Bronchial epithelial cell (primary cell): ENCODE data around the gene WDR38. TPM values are rescaled to one million over a fixed set of nuclear protein-coding genes. Genes with fewer than 3 reads are reported as not detected.
"Not testable (repeated sequence)": the region's sequence is repeated elsewhere in the genome, so short reads cannot be mapped to it uniquely, and the experiment has no call there.

Experiments used
- DNase-seq: peaks from one replicate; pipeline ENCODE4 v3.0.0-alpha.2; 2010; ENCODE audit warnings: low read depth
- FAIRE-seq: peaks from 2 replicates; lab custom pipeline; 2011; peaks lifted over from hg19 to GRCh38; lab: Jason Lieb, UNC
- H3K27me3 ChIP-seq: 2 replicates; pipeline ENCODE4 v1.5.1; 2011; ENCODE audit warnings: low read length; ENCODE audit not compliant: control insufficient read depth, insufficient read depth
- H3K36me3 ChIP-seq: 2 replicates; pipeline ENCODE4 v1.5.1; 2011; ENCODE audit warnings: low read length; ENCODE audit not compliant: control insufficient read depth, insufficient read depth
- H3K4me3 ChIP-seq: 2 replicates; pipeline ENCODE4 v1.5.1; 2011; ENCODE audit warnings: mild to moderate bottlenecking, low read depth, low read length, control low read depth
- total RNA-seq: library from RNA; depleted of rRNA; stranded (reverse); fragments of >200 nt; gene quantifications from 2 replicates; pipeline ENCODE4 v1.2.1, GENCODE V29; 2014
- TF ChIP-seq, protein P1 (sequence below): IDR thresholded peaks from 2 replicates; pipeline ENCODE4 v1.5.1; 2011; ENCODE audit warnings: mild to moderate bottlenecking, moderate library complexity, low read length, control low read depth, inconsistent platforms; ENCODE audit not compliant: insufficient read depth, severe bottlenecking

The WDR38 gene
- total RNA-seq, 1 donor from 2014 or later, result not detected

DNA sequence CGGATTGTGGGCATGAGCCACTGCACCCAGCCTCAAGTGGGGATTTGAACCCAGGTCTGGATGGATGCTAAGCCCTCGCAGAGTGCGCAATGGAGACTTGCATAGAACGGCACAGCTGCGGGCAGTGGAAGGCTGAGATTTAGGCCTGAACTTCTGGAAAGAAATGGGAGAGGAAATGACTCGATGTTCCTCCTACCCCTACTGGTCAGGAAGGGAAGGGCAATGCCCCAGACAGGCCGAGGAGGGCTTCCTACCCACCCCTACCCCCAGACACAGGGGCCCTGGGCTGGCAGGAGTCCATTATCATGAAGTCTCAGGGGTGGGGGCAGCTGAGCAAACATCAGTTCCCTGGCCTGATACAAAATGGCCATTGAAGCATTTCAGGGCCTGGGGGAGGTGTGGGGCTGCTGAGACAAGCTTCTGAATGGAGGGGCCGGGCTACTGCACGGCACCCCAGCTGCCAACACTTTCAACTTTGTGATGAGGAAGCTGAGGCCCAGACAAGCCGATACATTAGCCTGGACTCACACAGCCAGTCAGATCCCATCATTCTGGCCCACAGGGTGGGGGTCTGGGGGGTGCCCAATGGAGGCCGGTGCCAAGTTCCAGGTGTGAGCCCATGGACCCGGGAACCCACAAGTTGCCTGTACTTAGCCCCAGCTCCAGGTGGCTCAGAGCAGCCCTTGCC is 13.5 kb upstream of the WDR38 start:
- FAIRE-seq, result no peak

DNA sequence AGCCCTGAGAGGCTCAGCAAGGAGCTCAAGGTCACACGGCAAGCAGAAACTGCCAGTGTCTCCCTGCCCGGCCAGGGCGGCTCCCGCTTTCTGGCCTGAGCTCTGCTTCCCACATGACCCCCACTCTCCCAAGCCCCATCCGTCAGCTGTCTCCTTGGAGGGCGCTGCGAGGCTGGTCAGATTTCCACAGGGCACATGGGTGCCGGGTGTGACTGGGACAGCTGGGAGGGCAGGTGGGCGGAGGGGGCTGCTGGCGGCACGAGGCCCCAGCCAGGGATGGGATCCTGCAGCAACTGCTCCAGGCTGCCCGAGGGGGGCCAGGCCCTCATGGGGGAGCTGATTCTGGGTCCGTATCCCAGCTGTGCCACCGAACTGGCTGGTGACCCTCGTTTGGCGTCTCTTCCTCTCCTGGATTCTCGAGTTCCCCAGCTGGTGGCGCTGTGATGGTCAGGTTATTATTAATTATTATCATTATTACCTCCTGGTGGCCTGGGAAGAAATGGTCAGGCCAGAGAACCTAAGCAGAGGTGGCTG is 12.9 kb upstream of the WDR38 start:
- H3K27me3 ChIP-seq, result no peaks in the 10 kb centered on the region
- TF ChIP-seq, protein P1, sequence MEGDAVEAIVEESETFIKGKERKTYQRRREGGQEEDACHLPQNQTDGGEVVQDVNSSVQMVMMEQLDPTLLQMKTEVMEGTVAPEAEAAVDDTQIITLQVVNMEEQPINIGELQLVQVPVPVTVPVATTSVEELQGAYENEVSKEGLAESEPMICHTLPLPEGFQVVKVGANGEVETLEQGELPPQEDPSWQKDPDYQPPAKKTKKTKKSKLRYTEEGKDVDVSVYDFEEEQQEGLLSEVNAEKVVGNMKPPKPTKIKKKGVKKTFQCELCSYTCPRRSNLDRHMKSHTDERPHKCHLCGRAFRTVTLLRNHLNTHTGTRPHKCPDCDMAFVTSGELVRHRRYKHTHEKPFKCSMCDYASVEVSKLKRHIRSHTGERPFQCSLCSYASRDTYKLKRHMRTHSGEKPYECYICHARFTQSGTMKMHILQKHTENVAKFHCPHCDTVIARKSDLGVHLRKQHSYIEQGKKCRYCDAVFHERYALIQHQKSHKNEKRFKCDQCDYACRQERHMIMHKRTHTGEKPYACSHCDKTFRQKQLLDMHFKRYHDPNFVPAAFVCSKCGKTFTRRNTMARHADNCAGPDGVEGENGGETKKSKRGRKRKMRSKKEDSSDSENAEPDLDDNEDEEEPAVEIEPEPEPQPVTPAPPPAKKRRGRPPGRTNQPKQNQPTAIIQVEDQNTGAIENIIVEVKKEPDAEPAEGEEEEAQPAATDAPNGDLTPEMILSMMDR, result peak; percentile 34
- H3K36me3 ChIP-seq, result no peaks in the 10 kb centered on the region
- FAIRE-seq (no peak), DNase-seq (no peak)
- no peak overlapping the region for H3K4me3 ChIP-seq

More for the DNA sequence above, 13.5 kb upstream of the WDR38 start:
- Histone ChIP-seq H3K27me3 (no peaks in the 10 kb centered on the region), H3K36me3 (no peaks in the 10 kb centered on the region), H3K4me3 (no peak overlapping the region)
- TF ChIP-seq, protein P1, result peak; percentile 64
- no peak for DNase-seq

DNA sequence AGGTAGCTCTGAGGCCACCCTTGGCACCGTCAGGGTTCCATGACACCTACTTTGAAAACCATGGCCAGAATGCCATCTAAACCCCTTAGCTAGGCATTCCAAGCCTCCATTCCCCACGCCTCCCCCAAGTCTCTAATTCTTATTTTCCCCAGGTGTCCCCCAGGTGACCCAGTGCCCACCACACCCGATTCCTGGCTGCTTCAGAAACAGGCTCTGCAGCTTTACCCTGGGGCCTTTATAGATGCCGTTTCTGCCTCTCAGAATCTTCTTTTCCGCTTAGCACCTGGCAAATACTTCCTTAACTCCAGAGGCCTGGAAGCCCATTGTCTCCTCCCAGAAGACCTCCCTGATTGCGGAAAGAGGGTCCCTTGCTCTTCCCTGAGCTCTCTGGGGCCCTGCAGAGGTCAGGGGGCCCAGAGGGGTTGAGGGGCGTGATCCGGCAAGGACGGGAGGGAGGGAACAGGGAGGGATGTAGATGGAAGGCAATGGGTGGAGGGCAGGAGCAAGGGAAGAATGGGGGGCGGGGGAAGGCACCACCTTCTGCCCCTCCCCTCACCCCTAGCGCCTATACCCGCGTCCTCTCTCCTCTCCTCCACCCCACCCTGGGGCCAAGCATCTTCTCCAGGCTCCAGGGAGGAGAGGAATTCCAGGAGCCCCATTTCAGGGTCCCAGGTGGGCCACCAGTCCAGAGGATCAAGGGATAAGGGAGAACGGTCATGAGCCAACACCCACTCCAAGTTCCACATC is 12.0 kb upstream of the WDR38 start:
- no peak for FAIRE-seq
- TF ChIP-seq, protein P1, result no peak
- no peaks in the 10 kb centered on the region for H3K36me3 ChIP-seq
- no peak for DNase-seq
- H3K4me3 ChIP-seq, result no peak overlapping the region
- H3K27me3 ChIP-seq, result no peaks in the 10 kb centered on the region

DNA sequence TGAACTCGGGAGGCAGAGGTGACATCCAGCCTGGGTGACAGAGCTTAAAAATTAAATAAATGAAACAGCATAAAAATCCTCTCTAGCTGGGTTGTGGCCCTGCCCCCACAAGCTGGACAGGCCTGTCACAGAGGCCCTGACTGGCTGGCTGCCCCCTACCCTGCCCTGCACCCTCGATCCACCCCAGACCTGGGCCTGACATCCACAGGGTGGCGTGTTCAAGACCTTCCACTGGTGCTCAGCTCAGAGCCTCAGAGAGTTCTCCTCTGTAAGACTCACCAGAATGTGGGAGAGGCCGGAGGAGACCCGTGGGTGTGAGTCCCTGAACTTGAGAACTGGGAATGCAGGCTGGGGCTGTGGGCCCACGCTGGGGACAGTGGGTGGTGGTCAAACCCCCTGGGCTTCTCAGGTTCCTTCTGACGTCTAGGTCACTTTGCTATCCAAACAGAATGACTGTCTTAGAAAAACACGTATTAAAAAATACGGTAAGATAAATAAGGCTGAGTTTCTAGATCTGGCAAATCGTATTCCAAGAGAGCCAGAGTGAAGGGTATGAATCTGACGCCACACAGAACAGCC is 9.7 kb upstream of the WDR38 start:
- H3K27me3 ChIP-seq, result no peaks in the 10 kb centered on the region
- no peak for FAIRE-seq
- no peaks in the 10 kb centered on the region for H3K36me3 ChIP-seq
- TF ChIP-seq, protein P1, result no peak
- no peak overlapping the region for H3K4me3 ChIP-seq
- DNase-seq, result no peak

DNA sequence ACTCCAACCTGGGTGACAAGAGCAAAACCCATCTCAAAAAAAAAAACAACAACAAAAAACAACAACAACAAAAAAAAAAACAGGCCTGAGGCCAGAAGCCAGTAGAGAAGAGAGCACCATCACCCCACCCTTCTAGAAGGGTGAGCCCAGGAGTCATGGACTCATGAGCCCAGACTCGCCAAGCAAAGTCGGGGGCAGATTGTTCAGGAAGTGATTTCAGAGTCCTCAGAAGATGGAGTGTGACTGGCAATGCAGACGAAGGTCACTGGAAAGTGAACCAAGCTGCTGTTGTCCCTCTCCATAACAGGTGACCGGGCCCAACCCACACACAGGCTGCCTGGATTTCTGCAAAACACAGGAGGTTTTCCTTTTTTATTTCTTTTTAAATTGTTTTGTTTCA is 9.0 kb upstream of the WDR38 start:
- H3K27me3 ChIP-seq, result no peaks in the 10 kb centered on the region
- TF ChIP-seq, protein P1, result no peak
- no peak overlapping the region for H3K4me3 ChIP-seq
- FAIRE-seq (no peak), DNase-seq (no peak)
- H3K36me3 ChIP-seq, result no peaks in the 10 kb centered on the region

DNA sequence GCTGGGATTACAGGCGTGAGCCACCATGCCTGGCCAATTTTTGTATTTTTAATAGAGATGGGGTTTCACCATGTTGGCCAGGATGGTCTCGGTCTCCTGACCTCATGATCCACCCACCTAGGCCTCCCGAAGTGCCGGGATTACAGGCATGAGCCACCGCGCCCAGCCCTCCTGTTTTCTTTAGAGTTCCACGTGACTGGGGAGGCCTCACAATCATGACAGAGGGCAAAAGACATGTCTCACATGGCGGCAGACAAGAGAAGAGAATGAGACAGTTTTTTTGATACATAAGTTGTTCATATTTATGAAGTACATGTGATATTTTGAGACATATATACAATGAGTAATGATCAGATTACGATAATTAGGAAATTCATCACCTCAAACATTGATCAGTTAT is 6.8 kb upstream of the WDR38 start:
- H3K36me3 ChIP-seq, FAIRE-seq, H3K4me3 ChIP-seq, DNase-seq, H3K27me3 ChIP-seq: not testable (repeated sequence)
